Suppressor macrophage (primary cell): ENCODE data around the gene TMEM120B.

ENCODE experiments used
- DNase-seq, 4 experiments: peaks; one replicate each; pipeline ENCODE4 v3.0.0-alpha.2; 2020 to 2022

The TMEM120B gene

DNA sequence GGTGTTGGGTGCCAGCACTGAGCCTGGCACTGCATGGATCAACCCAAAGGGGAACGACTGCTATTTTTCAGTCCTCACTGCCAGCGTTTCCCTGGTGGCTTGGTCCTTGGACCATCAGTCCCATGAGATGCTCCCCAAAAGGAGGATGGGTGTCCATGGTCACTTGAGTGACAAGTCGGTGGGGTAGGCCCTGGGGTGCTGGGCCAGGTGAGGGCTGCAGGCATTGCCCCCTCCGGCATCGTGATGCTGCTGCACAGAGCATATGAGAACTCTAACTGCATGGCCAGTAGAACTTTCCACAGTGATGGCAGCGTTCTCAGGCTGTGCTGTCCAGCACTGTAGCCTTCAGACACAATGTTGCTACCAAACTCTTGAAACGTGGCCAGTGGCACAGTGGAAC is 107.5 kb downstream of the TMEM120B start:
- no peak for DNase-seq

DNA sequence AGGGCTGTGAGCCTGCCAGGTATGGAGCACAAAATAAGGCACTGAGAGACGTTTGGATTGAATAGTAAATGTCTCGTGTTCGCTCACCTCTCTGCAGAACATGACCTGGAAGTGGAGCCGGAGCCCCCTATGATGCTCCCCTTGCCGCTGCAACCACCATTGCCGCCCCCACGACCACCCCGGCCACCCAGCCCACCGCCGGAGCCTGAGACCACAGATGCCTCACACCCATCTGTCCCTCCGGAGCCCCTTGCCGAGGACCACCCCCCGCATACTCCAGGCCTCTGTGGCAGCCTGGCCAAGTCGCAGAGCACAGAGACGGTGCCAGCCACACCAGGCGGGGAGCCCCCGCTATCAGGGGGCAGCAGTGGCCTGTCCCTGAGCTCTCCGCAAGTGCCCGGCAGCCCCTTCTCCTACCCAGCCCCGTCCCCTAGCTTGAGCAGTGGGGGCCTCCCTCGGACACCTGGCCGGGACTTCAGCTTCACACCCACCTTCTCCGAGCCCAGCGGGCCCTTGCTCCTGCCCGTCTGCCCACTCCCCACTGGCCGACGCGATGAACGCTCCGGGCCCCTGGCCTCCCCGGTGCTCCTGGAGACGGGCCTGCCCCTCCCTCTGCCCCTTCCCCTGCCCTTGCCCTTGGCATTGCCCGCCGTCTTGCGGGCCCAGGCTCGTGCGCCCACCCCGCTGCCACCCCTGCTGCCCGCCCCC is 110.0 kb downstream of the TMEM120B start:
- no peak for DNase-seq

GRCh38 chr12:121823101-121823726 is 110.7 kb downstream of the TMEM120B start:
- DNase-seq, result no peak

DNA sequence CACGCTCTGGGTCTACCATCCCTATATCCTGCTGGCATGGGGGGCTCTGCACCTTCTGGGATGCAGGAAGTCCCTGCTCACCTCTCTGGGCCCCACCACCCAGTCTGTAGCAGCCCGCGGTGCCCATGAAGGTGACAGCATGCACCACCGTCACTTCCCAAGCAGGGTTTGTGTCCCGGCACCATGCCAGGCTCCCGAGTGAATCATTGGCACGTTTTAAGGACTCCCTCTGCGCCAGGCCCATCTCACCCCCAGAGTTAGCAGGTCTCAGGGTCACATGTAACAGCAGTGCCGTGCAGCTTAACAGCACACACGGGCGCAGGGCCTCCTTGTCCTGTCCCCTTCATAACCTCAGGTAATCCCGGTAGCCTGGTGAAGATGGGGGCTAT is 111.2 kb downstream of the TMEM120B start:
- DNase-seq, result no peak

DNA sequence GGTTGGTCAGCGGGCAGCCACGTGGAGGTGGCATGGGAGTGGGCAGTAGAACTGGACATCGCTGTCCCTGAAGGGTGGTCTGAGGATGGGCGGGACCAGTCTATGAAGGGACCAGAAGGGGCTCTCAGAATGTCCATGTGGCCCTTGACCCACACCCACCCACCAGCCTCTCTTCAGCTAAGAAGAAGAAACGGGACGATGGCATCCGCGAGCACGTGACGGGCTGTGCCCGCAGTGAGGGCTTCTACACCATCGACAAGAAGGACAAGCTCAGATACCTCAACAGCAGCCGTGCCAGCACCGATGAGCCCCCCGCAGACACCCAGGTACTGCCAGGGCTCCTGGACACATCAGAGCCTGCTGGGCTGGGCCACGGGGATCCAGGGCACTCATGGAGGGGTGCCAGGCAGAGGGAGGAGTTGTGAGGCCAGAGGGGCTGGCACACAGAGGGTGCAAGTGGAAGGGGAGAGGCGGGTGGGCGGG is 112.5 kb downstream of the TMEM120B start:
- DNase-seq, result no peak

GRCh38 chr12:121826318-121827150 is 114.0 kb downstream of the TMEM120B start:
- no peak for DNase-seq

DNA sequence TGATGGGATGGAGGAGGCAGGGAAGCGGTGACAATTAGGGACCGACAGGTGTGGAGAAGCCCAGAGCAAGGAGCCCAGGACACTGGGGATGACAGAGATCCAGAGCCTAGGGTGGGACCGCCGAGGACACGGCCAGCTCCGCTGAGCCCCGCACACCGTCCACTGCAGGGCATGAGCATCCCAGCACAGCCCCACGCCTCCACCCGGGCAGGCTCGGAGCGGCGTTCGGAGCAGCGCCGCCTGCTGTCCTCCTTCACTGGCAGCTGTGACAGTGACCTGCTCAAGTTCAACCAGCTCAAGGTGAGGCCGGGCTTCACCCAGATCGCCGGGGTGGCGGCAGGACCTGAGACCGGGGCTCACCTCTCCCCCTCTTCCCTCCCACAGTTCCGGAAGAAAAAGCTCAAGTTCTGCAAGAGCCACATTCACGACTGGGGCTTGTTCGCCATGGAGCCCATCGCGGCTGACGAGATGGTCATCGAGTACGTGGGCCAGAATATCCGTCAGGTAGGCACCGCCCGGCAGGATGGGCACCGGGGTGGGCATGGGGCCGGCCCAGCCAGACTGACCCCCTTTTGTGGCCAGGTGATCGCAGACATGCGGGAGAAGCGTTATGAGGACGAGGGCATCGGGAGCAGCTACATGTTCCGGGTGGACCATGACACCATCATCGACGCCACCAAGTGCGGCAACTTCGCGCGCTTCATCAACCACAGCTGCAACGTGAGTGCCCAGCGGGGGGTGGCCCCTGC is 115.0 kb downstream of the TMEM120B start:
- DNase-seq, result no peak

DNA sequence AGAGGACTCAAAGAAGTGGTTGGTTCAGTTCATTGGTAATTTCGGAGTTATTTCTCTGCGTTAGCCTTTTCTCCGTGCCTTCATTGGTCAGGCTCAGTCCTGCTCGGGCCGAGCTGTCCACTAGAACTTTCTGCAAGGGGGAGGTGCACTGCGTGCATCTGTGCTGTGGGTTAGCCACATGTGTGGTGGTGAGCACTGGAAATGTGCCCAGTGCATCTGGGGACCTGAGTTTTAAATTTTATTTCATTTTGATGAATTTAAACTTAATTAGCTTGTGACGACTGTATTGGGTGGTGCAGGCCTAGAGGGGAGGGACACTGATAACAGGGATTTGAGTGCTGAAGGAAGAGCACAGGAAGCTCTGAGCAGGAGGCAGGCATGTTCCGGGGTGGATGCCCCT is 115.8 kb downstream of the TMEM120B start:
- no peak for DNase-seq

DNA sequence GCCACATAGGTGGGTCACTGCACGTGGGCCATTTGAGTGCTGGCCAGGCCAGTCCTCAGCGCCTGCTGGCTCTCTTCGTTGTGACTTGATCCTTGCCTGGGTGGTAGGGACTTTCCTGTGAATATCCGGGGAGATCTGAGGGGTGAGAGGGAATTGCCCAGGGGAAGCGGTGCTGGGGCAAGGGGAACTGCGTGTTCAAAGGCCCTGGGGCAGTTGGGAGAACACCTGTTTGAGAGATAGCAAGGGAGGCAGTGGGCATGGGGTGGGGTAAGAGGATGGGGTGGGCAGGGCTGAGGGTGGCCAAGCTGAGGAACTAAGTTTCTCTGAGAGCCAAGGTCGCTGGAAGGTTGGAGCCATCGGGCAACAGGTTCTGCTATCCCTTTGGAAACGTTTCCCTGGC is 116.3 kb downstream of the TMEM120B start:
- DNase-seq, result no peak

GRCh38 chr12:121829250-121829918 is 116.8 kb downstream of the TMEM120B start:
- DNase-seq, result no peak

GRCh38 chr12:121830134-121830533 is 117.6 kb downstream of the TMEM120B start:
- no peak for DNase-seq

DNA sequence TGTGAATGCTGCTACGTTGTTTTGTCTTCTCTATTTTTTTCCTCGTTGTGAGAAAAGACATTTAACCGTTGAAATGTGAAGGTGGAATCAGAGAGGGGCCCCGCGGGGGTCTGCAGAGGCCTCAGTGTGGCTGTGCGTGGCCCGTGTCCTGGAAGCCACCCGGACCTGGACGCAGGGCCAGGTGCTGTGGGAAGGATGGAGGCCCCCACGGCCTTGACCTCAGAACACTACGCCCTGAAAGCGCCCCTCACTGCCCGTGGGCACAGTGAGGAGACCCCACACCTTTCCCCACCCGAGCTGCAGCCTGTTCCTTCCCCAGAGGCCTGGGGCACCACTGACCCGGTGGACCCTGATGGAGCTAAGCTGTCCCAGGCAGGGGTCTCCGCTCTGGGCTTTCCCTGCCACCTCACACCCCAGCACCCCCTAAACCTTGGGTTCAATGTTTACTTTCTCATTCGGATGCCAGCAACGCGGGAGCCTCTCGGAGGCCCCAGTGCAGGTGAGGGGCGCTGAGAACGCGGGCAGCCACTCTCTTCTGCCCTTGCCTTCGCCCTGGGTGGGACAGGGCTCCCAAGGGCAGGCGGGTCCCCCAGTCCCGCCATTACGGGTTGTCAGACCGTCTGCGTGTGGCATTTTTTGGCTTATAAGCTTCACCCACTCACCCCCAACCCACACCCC is 118.2 kb downstream of the TMEM120B start:
- DNase-seq, result no peak
